GM19324 (cell line): ENCODE measurements around the gene MAD1L1.

Experiments
- ATAC-seq: cut with Tn5 transposase; IDR thresholded peaks from one replicate; pipeline ENCODE4 v1.9.1; 2021; ENCODE audit warnings: mild to moderate bottlenecking, moderate library complexity; ENCODE audit not compliant: unreplicated experiment, low FRiP score

MAD1L1 gene

DNA sequence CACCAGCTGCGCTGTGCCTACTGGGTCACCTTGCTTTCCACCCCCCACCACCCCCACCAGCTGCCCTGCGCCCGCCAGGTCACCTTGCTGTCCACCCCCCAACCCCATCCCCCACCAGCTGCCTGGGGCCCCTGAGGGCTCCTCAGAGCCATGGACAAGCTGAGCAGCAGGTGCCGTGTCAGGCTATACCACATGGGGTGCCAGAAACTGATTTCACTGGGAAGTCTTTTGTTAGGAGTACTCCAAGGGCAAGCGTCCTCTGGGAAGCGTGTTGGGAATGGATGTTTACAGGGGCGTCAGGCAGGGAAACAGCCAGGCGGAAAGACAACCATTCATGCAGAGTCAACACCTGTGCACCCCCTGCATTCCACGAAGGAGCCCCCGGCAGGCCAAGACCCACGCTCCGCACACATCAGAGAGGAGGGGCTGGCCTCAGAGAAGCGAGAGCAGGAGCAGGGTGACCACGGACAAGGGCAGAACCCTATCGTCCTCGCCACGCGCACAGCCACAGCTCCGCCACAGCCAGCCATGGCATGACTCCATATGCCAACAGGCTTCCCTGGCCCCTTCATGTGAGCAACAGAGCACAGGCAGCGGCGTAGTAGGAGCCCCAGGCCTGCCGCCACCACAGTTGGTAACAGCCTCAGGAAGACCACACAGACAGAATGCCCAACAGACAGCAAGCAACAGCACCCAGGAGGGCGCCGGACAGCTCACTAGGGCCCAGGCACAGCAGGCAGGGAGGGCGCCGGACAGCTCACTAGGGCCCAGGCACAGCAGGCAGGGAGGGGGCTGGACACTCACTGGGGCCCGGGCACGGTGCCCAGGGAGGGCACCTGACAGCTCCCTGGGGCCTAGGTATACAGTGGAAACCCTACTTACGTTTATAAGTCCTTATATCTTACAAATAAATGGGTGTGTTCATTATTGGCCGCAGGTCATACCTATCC lies 180.8 kb downstream of the MAD1L1 start:
- ATAC-seq, result no peak

DNA sequence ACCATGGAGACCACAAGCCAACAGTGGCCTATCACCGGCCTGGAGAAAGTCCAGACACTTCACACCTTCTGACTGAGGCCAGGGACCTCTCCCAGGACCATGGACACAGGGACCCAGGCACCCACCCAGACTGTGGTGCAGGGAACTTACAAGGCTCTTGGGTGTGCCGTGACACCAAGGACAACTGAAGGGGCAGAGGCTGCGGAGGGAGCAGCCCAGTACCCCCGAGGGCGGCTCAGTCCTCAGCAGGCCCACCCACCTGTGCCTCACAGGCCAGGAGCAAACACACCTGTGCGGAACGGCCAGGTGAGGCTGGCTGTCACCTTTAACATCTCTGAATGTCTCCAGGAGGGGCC lies 182.3 kb downstream of the MAD1L1 start:
- no peak for ATAC-seq

GRCh38 chr7:2049782-2050510 lies 182.8 kb downstream of the MAD1L1 start:
- no peak for ATAC-seq

GRCh38 chr7:2049111-2049781 lies 183.5 kb downstream of the MAD1L1 start:
- no peak for ATAC-seq

- no peak for ATAC-seq
Measured at GRCh38 chr7:2048531-2048930, 184.2 kb downstream of the MAD1L1 start.

DNA sequence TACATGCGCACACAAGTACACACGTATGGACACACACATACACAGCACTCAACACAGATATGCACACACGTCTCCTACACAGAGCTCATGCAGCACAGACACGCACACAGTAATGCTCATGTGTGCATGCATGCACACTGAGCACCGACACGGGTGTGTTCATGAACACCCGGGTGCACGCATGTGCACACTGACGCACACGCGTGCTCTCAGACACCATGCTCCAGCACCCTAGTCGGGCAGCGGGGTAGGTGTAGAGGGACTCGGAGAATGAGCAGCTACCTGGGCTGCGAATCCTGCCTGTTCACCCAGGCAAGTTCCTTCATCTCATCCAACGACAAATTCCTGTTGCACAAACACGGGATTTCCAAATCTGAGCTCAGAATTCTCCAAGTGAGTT lies 184.7 kb downstream of the MAD1L1 start:
- no peak for ATAC-seq

GRCh38 chr7:2046581-2047565 lies 185.9 kb downstream of the MAD1L1 start:
- ATAC-seq, result no peak

- ATAC-seq, result no peak
Measured at GRCh38 chr7:2045559-2046405, 187.0 kb downstream of the MAD1L1 start.

DNA sequence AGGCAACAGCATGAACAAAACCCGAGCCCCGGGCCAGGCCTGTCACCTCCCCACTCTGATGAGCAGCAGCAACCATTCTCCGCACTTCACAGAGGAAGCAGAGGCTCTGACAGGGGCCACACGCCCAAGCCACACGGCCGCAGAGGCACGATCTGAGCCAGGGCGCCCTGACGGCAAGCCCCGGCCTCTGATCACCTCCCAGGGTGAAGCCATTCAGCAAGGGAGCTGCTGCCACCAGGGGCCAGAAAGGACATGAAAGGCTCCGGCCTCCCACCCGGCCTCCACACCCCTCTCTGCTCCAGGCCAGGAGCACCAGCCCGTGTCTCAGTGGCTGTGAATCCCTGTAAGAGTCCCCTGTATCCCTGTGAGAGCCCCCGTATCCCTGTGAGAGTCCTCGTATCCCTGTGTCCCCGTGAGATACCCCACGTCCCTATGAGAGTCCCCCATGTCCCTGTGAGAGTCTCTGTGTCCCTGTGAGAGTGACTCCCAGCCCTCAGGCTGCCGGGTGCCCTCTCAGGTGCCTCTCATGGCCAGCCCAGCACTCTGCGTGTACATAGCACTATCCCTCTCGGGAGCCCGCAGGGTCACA lies 187.8 kb downstream of the MAD1L1 start:
- ATAC-seq, result no peak

GRCh38 chr7:2044311-2044882 lies 188.3 kb downstream of the MAD1L1 start:
- no peak for ATAC-seq

DNA sequence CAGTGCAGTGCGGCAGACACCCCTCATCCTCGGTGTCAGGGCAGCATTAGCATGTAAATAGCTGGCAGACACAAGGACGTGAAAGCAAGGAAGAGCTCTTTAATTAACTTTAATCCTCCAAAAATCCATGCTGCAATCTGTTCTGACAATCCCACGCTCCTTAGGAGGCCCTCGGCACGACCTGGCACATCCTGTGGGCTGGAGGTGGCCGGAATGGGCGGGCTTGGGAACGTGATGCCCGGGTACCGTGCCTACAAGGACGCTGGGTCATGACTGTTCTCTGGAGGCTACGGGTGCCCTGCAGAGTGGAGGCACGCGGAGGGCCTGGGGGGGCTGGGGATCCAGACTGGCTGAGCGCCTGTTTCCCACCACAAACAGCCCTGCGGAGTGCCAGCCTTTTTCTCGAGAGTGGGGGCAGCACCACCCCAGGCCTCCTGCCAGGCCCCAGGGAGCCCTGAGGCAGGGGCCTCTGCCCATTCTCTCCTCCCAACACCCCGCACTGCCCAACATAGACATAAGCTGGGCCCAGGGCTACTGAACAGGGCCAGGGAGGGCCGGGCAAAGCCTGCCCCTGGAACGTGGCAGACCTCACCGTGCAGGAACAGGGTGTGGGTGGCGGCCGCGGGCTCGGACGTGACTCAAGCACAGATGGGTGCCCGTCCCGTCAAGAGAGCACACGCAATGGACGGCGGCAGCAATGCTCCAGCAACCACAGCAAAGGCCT lies 189.3 kb downstream of the MAD1L1 start:
- ATAC-seq, result no peak

DNA sequence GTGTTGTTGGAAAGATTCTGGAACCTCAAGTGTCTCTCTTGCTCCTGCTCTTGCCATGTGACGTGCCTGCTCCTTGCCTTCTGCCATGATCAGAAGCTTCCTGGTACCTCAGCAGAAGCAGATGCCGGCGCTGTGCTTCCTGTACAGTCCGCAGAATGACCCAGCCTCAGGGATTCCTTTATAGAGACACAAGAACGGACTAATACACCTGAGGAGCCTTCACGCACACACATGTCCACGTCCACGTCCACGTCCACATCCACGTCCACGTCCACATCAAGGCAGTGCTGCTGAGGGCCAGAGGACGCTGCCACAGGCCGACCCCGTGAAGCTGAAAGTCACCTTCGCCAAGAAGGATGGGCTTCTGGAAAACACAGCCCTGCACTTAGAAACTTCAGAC lies 190.1 kb downstream of the MAD1L1 start:
- ATAC-seq, result no peak

DNA sequence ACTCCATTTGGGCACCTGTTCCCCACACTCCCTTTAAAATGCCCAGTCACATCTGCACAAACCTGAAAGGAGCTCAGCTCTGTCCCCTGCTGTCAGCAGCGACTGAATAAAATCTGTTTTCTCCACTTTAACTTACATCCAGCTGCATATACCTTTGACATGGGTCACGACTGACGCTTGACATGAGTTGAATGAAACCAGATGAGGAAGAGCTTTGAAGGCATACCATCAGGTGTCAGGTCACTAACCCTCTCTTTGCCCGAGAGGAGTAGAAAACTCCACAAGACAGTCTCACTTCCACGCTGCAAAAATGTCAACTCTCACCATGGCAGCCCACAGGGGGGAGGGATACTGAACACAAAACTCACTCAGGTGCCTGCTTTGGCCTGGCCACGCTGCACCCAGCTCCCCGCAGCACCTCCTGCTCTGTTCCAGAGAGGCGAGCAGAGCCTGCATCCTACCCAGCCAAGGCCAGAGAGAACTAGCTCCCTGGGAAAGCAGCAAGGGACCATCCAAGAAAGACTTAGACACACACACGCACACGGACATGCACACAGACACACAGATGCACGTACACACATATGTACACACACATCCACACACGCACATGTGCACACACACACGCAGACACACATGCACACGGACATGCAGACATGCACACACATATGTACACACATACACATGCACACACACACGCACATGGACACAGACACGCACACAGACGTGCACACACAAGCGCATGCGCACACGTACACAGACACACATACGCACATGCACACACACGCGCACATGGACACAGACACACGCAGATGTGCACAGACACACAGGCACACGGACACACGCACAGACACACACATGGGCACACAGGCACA lies 191.0 kb downstream of the MAD1L1 start:
- ATAC-seq, result no peak

GRCh38 chr7:2040893-2041270 lies 191.9 kb downstream of the MAD1L1 start:
- ATAC-seq, result no peak

- ATAC-seq, result no peak
Measured at GRCh38 chr7:2040201-2040892, 192.4 kb downstream of the MAD1L1 start.
